ENCODE results near the gene DAAM1. TPM values are rescaled to one million over a fixed set of nuclear protein-coding genes. Genes with fewer than 3 reads are reported as not detected.

The DAAM1 gene
- polyA plus RNA-seq, 2 of the 4 experiments (the other 2 are of a cell fraction): 6.8 to 10.8 TPM

DNA sequence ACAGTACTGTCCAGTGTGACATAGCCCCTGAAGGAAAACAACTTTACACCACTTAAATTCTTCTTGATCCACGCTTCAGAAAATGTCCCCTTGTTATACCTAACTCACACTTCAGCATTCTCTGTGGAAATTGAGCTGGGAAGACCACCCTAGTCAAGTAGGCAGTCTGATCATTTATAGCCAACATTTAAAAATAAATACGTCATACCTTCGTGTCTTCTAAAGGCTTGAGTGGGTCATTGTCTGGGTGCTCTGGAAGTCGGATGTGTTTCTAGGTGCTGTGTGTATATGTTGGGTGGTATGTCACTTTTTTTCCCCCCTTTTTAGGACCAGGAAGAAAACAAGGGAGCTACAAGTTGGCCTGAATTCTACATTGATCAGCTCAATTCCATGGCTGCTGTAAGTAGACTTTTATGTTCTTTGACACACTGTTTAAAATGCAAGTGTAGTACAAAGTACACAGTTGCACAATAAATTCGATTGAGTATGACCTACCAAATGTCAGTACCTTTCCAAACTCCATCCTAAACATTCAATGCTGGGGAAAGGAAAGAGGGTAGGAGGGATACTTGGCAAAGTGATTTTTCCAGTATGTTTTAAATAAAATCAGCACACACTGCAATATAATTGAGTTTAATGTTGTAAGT is 126.6 kb downstream of the DAAM1 start:
- TF ChIP-seq MAZ (IDR thresholded peaks at IDR 0.05; ENCODE audit: borderline replicate concordance, low read depth, low read length) (no peak), MAFK (IDR thresholded peaks at IDR 0.05; ENCODE audit: partially characterized antibody) (no peak), HOXB5 (CRISPR knock-in tag; IDR thresholded peaks at IDR 0.05) (no peak), TP53 (CRISPR knock-in tag; IDR thresholded peaks at IDR 0.05) (no peak), EHMT2 (IDR thresholded peaks at IDR 0.05; ENCODE audit: low read depth) (no peak), RFX5 (IDR thresholded peaks at IDR 0.05) (no peak), FOXS1 (CRISPR knock-in tag; IDR thresholded peaks at IDR 0.05) (no peak)
- no peak overlapping the region for H3K4me2 ChIP-seq
- ChIA-PET POLR2A (no interaction called here), CTCF (interaction anchor here (0.8 to 1.3 kb wide), 5 partner anchors 11 to 190 kb away, joined by 3 to 5 read pairs (median 4); no protein-coding TSS in a partner anchor)
- H3K27ac ChIP-seq: no peak overlapping the region
- no peaks in the 10 kb centered on the region for H3K9me3 ChIP-seq
- no peak for DNase-seq (ENCODE audit: low read depth in 1 of 2, low spot score in 1 of 2)
- ATAC-seq: no peak
- WGBS (ENCODE audit: missing lambda C conversion rate): 72% methylated on average over 5 of the region's 5 CpGs
- H3K4me1 ChIP-seq: peaks cover 23% of the 10 kb centered on the region; the same call in 2 of the 3 replicates
- no peak for FAIRE-seq
- H3K4me3 ChIP-seq: no peak overlapping the region

GRCh38 chr14:59316151-59316830 is 127.8 kb downstream of the DAAM1 start:
- WGBS (ENCODE audit: missing lambda C conversion rate): 67% methylated on average over 1 of the region's 1 CpG
- ChIA-PET CTCF (interaction anchor here (1.1 kb wide), 1 partner anchor 9 kb away, joined by 6 read pairs; no protein-coding TSS in a partner anchor), POLR2A (no interaction called here)
- Histone ChIP-seq H3K27ac (no peak overlapping the region), H3K4me1 (peaks cover 29% of the 10 kb centered on the region; the same call in 2 of the 3 replicates), H3K9me3 (no peaks in the 10 kb centered on the region), H3K4me2 (no peak overlapping the region), H3K4me3 (no peak overlapping the region)
- ATAC-seq (no peak), FAIRE-seq (no peak), DNase-seq (ENCODE audit: low read depth in 1 of 2, low spot score in 1 of 2) (no peak)
- no peak for TF ChIP-seq CBX2 (IDR thresholded peaks at IDR 0.05; ENCODE audit: borderline replicate concordance, low read depth)
- TF ChIP-seq NPAS2 (CRISPR knock-in tag; IDR thresholded peaks at IDR 0.05; ENCODE audit: borderline replicate concordance): no peak
- no peak for TF ChIP-seq RFX5 (IDR thresholded peaks at IDR 0.05)
- TF ChIP-seq, protein P1, sequence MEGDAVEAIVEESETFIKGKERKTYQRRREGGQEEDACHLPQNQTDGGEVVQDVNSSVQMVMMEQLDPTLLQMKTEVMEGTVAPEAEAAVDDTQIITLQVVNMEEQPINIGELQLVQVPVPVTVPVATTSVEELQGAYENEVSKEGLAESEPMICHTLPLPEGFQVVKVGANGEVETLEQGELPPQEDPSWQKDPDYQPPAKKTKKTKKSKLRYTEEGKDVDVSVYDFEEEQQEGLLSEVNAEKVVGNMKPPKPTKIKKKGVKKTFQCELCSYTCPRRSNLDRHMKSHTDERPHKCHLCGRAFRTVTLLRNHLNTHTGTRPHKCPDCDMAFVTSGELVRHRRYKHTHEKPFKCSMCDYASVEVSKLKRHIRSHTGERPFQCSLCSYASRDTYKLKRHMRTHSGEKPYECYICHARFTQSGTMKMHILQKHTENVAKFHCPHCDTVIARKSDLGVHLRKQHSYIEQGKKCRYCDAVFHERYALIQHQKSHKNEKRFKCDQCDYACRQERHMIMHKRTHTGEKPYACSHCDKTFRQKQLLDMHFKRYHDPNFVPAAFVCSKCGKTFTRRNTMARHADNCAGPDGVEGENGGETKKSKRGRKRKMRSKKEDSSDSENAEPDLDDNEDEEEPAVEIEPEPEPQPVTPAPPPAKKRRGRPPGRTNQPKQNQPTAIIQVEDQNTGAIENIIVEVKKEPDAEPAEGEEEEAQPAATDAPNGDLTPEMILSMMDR (IDR thresholded peaks at IDR 0.05): no peak
- no peak for TF ChIP-seq E2F6 (IDR thresholded peaks at IDR 0.05; ENCODE audit: borderline replicate concordance, low read depth)
- no peak for TF ChIP-seq FOSB (CRISPR knock-in tag; IDR thresholded peaks at IDR 0.05)
- TF ChIP-seq KDM5A (IDR thresholded peaks at IDR 0.05): no peak
- TF ChIP-seq GATA3 (IDR thresholded peaks at IDR 0.05; ENCODE audit: borderline replicate concordance): no peak

GRCh38 chr14:59317346-59317745 is 128.9 kb downstream of the DAAM1 start:
- DNase-seq (ENCODE audit: low read depth in 1 of 2, low spot score in 1 of 2): no peak
- peaks cover 31% of the 10 kb centered on the region; the same call in 2 of the 3 replicates for H3K4me1 ChIP-seq
- ChIA-PET CTCF (no interaction called here), POLR2A (no interaction called here)
- ATAC-seq: no peak
- WGBS (ENCODE audit: missing lambda C conversion rate): 96% methylated on average over 2 of the region's 2 CpGs
- no peak overlapping the region for H3K27ac ChIP-seq
- no peak overlapping the region for H3K4me3 ChIP-seq
- H3K4me2 ChIP-seq: no peak overlapping the region
- no peaks in the 10 kb centered on the region for H3K9me3 ChIP-seq
- FAIRE-seq: no peak
- TF ChIP-seq ESRRA (IDR thresholded peaks at IDR 0.05; ENCODE audit: borderline replicate concordance, low read length): no peak
- no peak for TF ChIP-seq SMC3 (IDR thresholded peaks at IDR 0.05)
- TF ChIP-seq RCOR1 (IDR thresholded peaks at IDR 0.05; ENCODE audit: low read depth, low read length): no peak
- TF ChIP-seq JUN (IDR thresholded peaks at IDR 0.05): no peak
- no peak for TF ChIP-seq TFCP2L1 (CRISPR knock-in tag; IDR thresholded peaks at IDR 0.05)
- TF ChIP-seq REST (IDR thresholded peaks at IDR 0.05): no peak
- TF ChIP-seq NR3C1 (IDR thresholded peaks at IDR 0.05): no peak
- TF ChIP-seq, protein P1 (IDR thresholded peaks at IDR 0.05): no peak
- TF ChIP-seq TP53 (CRISPR knock-in tag; IDR thresholded peaks at IDR 0.05): no peak
- no peak for TF ChIP-seq HOXB13 (CRISPR knock-in tag; IDR thresholded peaks at IDR 0.05; ENCODE audit: low read depth)
- no peak for TF ChIP-seq HEYL (CRISPR knock-in tag; IDR thresholded peaks at IDR 0.05)
- no peak for TF ChIP-seq HDAC2 (IDR thresholded peaks at IDR 0.05)
- TF ChIP-seq RNF2 (IDR thresholded peaks at IDR 0.05; ENCODE audit: borderline replicate concordance, low read depth): no peak

All from A549 (cell line).